Coronary artery (tissue), 2 donors: ENCODE data around the gene ANKRD40.
"Not testable (repeated sequence)": the region's sequence is repeated elsewhere in the genome, so short reads cannot be mapped to it uniquely, and the experiment has no call there.

Experiments
- DNase-seq: peaks from one replicate; pipeline ENCODE4 v3.0.0-alpha.2; 2017; ENCODE audit warnings: low spot score
- H3K27ac ChIP-seq, 2 donors: fragments of 200-600 bp; sonication (generic); one replicate each; pipeline ENCODE4 v1.5.1; 2016 to 2019
- H3K4me3 ChIP-seq: fragments of 200-600 bp; sonication (generic); 2 replicates; pipeline ENCODE4 v1.5.1; 2016; ENCODE audit warnings: mild to moderate bottlenecking, moderate library complexity
- TF ChIP-seq, protein P1 (sequence below): fragments of 200-600 bp; sonication (generic); IDR thresholded peaks from one replicate; pipeline ENCODE4 v1.5.1; 2019; ENCODE audit warnings: antibody characterized with exemption

The ANKRD40 gene

GRCh38 chr17:50684612-50685333 is 22.9 kb downstream of the ANKRD40 start:
- no peak for DNase-seq
- Histone ChIP-seq H3K27ac (no peak overlapping the region), H3K4me3 (no peak overlapping the region)
- TF ChIP-seq, protein P1, sequence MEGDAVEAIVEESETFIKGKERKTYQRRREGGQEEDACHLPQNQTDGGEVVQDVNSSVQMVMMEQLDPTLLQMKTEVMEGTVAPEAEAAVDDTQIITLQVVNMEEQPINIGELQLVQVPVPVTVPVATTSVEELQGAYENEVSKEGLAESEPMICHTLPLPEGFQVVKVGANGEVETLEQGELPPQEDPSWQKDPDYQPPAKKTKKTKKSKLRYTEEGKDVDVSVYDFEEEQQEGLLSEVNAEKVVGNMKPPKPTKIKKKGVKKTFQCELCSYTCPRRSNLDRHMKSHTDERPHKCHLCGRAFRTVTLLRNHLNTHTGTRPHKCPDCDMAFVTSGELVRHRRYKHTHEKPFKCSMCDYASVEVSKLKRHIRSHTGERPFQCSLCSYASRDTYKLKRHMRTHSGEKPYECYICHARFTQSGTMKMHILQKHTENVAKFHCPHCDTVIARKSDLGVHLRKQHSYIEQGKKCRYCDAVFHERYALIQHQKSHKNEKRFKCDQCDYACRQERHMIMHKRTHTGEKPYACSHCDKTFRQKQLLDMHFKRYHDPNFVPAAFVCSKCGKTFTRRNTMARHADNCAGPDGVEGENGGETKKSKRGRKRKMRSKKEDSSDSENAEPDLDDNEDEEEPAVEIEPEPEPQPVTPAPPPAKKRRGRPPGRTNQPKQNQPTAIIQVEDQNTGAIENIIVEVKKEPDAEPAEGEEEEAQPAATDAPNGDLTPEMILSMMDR = no peak

DNA sequence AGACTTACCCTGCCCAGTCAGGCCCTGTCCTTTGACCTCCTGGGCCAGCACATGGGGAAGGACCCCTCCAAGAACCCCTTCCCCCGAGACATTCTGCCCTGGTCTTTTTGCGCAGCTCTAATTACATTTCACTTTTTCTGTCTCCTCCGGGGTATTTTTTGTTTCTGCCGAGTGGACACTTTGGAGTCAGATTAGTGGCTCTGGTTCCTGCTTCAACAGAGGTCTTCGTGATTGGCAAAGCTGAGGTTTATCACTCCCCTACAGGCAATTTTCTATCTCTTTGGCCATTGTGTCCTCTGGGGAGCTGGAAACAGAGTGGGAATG is 23.5 kb downstream of the ANKRD40 start:
- no peak overlapping the region for H3K27ac ChIP-seq
- no peak overlapping the region for H3K4me3 ChIP-seq
- DNase-seq = no peak
- TF ChIP-seq, protein P1 = no peak

- Histone ChIP-seq H3K4me3 (no peak overlapping the region), H3K27ac (no peak overlapping the region)
- no peak for DNase-seq
- TF ChIP-seq, protein P1 = no peak
Measured at GRCh38 chr17:50683434-50684287, 24.1 kb downstream of the ANKRD40 start.

- H3K4me3 ChIP-seq = no peak overlapping the region
- H3K27ac ChIP-seq = no peak overlapping the region
- TF ChIP-seq, protein P1 = no peak
- no peak for DNase-seq
Measured at GRCh38 chr17:50682938-50683337, 24.8 kb downstream of the ANKRD40 start.

- H3K4me3 ChIP-seq = no peak overlapping the region
- no peak for DNase-seq
- no peak overlapping the region for H3K27ac ChIP-seq
- TF ChIP-seq, protein P1 = no peak
Measured at GRCh38 chr17:50682441-50682840, 25.3 kb downstream of the ANKRD40 start.

DNA sequence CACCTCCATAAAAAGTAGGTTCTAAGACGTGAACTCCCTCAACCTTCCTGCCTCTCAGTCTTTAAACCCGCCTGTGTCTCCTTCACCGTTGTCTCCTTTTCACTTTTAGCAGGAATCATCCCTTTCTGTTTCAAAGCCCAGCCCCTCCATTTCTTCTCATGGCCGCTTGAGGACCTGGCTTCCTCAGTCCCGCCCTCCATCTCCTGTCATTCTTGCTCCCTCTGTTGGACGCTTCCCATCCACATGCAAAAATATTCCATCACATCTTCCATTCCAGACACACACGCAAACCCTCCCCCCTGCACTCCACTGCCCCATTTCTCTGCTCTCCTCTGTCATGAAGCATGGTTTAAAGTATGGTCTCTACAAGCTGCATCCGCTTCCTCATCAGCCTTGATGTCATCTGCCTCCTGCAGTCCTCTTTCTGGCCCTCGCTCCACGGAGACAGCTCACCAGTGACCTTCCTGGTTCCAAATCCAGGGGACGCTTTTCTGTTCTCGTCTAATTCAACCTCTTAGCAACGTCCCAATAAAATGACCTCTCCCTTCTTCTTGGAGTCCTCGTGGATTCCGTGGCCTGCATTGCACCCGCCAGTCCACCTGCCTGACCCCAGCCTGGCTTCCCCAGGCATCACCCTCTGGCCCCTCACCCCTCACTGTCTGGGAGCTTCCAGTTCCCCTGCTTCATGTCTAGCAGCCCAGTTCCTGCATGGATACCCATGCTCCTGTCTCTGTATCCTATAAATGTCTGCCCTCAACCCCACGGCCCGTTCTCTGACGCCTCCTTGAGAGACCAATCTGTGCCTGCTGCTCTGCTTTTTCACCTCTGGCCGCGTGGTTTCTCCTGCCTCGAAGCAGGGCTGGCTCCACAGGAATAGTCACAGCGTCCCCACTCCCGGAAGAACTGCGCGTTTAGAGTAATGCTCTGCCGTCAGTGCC is 26.2 kb downstream of the ANKRD40 start:
- Histone ChIP-seq H3K27ac (no peak overlapping the region), H3K4me3 (no peak overlapping the region)
- TF ChIP-seq, protein P1 = peak; percentile 20
- DNase-seq = no peak

- not testable (repeated sequence) for H3K27ac ChIP-seq, H3K4me3 ChIP-seq, DNase-seq
Measured at GRCh38 chr17:50680543-50681262, 27.0 kb downstream of the ANKRD40 start.
